ENCODE results near the gene KCNH3. TPM values are rescaled to one million over a fixed set of nuclear protein-coding genes. Genes with fewer than 3 reads are reported as not detected.

The KCNH3 gene
- total RNA-seq, 1 donor from 2014 or later, result 2.3 TPM

DNA sequence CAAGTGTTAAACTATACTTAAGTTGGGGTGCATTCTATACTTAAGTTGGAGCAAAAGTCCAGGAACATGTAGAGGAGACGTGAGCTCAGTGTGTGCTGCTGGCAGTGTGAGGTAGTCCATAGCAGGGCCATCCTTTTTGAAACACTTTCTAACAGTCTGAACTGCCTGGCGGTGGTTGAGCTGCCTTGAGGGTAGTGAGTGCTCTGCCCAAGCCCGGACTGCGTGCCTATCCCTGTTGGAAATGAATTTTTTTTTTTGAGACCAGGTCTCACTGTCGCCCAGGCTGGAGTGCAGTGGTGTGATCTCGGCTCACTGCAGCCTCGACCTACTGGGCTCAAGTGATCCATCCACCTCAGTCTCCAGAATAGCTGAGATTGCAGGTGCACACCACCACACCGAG is 14.1 kb downstream of the KCNH3 start:
- Histone ChIP-seq H3K27ac (no peak overlapping the region), H3K36me3 (peaks cover 17% of the 10 kb centered on the region), H3K4me3 (no peak overlapping the region), H3K27me3 (ENCODE audit: low read depth) (peaks cover 23% of the 10 kb centered on the region), H3K9me3 (no peaks in the 10 kb centered on the region), H3K4me1 (peaks cover 12% of the 10 kb centered on the region)
- DNase-seq (no peak), ATAC-seq (no peak)
- TF ChIP-seq, protein P1, sequence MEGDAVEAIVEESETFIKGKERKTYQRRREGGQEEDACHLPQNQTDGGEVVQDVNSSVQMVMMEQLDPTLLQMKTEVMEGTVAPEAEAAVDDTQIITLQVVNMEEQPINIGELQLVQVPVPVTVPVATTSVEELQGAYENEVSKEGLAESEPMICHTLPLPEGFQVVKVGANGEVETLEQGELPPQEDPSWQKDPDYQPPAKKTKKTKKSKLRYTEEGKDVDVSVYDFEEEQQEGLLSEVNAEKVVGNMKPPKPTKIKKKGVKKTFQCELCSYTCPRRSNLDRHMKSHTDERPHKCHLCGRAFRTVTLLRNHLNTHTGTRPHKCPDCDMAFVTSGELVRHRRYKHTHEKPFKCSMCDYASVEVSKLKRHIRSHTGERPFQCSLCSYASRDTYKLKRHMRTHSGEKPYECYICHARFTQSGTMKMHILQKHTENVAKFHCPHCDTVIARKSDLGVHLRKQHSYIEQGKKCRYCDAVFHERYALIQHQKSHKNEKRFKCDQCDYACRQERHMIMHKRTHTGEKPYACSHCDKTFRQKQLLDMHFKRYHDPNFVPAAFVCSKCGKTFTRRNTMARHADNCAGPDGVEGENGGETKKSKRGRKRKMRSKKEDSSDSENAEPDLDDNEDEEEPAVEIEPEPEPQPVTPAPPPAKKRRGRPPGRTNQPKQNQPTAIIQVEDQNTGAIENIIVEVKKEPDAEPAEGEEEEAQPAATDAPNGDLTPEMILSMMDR (IDR thresholded peaks at IDR 0.05), result no peak
- intact Hi-C loops (cut with DNase I), result no loop called here

GRCh38 chr12:49553512-49554088 is 14.8 kb downstream of the KCNH3 start:
- H3K4me3 ChIP-seq, result no peak overlapping the region
- DNase-seq (no peak), ATAC-seq (no peak)
- peaks cover 9% of the 10 kb centered on the region for H3K4me1 ChIP-seq
- intact Hi-C loops (cut with DNase I), result no loop called here
- H3K27ac ChIP-seq, result no peak overlapping the region
- TF ChIP-seq, protein P1 (IDR thresholded peaks at IDR 0.05), result peak; percentile 30
- peaks cover 24% of the 10 kb centered on the region for H3K36me3 ChIP-seq
- peaks cover 19% of the 10 kb centered on the region for H3K27me3 ChIP-seq (ENCODE audit: low read depth)
- H3K9me3 ChIP-seq, result no peaks in the 10 kb centered on the region

- DNase-seq, result no peak
- peaks cover 31% of the 10 kb centered on the region for H3K36me3 ChIP-seq
- H3K4me1 ChIP-seq, result peaks cover 2% of the 10 kb centered on the region
- H3K4me3 ChIP-seq, result no peak overlapping the region
- H3K9me3 ChIP-seq, result no peaks in the 10 kb centered on the region
- intact Hi-C loops (cut with DNase I), result no loop called here
- H3K27me3 ChIP-seq (ENCODE audit: low read depth), result peaks cover 12% of the 10 kb centered on the region
- TF ChIP-seq, protein P1 (IDR thresholded peaks at IDR 0.05), result no peak
- no peak for ATAC-seq
- H3K27ac ChIP-seq, result no peak overlapping the region
Observed at GRCh38 chr12:49554266-49554665, 15.4 kb downstream of the KCNH3 start.

DNA sequence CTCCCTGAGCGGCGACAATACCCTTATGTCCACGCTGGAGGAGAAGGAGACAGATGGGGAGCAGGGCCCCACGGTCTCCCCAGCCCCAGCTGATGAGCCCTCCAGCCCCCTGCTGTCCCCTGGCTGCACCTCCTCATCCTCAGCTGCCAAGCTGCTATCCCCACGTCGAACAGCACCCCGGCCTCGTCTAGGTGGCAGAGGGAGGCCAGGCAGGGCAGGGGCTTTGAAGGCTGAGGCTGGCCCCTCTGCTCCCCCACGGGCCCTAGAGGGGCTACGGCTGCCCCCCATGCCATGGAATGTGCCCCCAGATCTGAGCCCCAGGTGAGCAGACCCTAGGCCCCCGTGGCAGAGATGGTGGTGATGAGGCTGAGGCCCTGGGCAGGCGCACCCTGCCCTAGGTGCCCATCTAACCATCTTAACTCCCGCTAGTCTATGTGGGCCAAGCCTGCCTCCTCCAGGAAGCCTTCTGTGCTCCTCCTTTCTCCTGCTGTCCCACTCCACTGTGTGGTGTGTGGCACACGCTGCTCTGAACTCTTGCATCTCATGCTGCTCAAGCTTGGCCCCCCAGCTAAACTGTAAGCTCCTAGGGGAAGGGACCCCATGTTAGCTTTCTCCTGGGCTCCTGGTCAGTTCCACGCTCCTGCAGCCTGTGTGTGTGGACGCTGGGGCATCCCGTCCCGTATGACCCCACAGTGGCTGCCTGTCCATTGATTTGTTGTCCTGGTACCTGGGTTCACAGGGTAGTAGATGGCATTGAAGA is 17.0 kb downstream of the KCNH3 start:
- no peak overlapping the region for H3K27ac ChIP-seq
- H3K27me3 ChIP-seq (ENCODE audit: low read depth), result no peaks in the 10 kb centered on the region
- H3K36me3 ChIP-seq, result peaks cover 46% of the 10 kb centered on the region
- DNase-seq (peak; percentile 38), ATAC-seq (no peak)
- no peaks in the 10 kb centered on the region for H3K9me3 ChIP-seq
- intact Hi-C loops (cut with DNase I), result no loop called here
- no peak overlapping the region for H3K4me3 ChIP-seq
- H3K4me1 ChIP-seq, result no peaks in the 10 kb centered on the region
- TF ChIP-seq, protein P1 (IDR thresholded peaks at IDR 0.05), result no peak

DNA sequence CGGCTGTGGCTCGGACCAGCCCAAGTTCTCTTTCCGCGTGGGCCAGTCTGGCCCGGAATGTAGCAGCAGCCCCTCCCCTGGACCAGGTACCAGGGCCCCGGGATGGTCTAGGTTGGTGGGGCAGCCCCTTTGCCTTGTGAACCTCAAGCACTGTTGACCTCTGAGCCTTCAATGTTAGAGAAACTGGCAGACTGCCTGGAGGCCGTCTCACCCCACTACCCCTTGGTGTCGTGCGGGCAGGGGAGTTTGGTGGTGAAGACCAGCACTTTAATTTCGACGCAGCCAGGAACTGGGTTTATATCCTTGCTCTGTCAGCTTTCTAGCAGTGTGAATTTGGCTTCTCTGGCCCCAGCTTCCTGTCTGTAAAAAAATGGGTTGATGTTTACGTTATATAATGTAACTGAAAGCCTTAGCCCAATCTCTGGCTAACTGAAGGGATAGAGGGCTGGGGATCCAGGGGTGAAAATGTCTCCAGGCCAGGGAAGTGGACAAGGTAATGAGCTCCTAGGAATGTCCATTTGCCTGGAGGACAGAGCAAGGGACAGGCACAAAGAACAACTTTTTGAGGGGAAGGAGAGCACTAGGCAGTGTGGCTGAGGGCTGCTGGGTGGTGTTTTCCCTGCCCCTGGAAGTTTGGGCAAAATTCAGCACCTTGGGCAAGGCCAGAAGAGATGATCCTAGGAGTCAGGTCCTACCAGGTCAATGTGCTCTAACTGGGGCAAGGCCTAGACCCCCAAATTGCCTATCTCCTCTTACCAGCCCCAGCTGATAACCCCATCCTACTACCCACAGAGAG is 17.8 kb downstream of the KCNH3 start:
- ATAC-seq (no peak), DNase-seq (peak; percentile 3)
- Histone ChIP-seq H3K27me3 (ENCODE audit: low read depth) (no peaks in the 10 kb centered on the region), H3K9me3 (no peaks in the 10 kb centered on the region), H3K27ac (no peak overlapping the region), H3K4me1 (no peaks in the 10 kb centered on the region), H3K36me3 (peaks cover 53% of the 10 kb centered on the region), H3K4me3 (no peak overlapping the region)
- intact Hi-C loops (cut with DNase I), result no loop called here
- TF ChIP-seq, protein P1 (IDR thresholded peaks at IDR 0.05), result no peak
